ENCODE measurements around the gene USP37.
A peak's percentile ranks its signal among the peaks of the same experiment; 100 is the strongest.

The USP37 gene

DNA sequence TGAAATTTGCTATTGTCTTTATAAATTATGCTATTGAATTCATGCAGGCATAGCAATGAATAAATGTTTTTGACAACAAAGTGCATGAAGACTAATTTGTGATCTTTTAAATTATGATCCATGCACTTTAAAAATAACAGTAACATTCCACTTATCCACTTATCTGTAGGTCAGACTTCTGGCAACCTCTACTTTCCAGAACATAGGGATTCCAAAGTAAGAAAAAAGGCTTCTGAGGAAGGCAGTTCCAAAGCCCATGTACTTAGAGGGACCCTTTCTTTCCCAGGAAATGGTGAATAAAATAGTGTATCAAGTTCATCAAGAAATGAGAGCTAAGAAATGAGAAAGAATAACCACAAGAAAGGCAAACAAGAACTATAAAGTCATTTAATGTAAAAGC is 90.9 kb downstream of the USP37 start:
- DNase-seq (ENCODE audit: low spot score), result no peak

DNA sequence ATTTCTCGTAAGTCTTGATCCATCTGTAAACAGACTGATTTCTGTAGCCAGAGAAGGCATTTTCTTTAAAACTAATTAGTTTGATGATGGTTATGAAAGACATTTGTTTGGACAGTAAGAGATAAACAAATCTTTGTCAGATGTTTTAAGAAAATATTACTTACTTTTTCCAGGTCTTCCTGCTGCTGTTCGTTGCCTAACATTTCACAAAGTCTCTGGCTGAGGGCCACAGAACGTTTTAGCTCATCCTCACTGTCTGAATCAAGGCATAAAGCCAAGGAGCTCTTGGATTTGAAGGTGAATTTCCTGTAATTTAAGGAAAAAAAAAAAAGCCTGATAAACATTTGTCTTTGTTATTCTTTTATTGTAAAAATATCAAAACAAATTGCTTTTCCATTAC is 91.5 kb downstream of the USP37 start:
- no peak for DNase-seq (ENCODE audit: low spot score)

DNA sequence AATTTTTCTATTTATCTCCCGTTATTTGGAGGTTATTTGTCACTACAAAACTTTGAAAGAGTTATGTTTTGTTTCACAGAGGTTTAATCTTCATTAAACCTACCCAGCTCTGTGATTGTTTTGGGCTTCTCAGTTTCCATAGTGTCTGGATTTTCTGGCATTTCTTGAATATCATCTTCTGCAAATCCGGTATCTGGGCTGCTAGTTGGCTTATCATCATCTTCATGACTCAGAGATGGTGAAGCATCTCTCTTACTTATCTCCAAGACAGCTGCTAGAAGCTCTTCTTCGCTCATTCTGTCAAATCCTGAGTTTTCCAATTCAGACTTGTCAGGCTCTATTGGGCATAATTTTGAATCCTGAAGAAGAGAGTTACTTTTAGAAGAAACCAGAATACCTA is 93.6 kb downstream of the USP37 start:
- DNase-seq (ENCODE audit: low spot score), result no peak

DNA sequence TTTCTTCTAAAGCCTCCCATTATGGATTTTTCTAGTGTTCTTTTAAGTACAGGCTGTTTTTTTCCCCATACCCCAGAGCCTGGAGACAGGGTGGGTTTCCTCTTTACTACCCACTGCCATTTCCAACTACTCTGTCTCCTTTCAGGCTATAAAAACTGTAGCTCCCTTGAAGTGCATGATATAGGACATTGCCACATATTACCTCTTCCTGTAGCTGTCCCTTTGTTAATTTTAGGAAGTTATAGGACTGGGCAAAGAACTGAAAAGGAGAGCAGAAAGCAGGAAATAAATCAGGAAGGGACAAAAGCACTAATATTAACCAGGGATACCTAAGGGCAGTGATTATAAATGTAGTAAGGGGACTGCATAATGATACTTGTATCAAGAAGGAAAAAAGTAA is 95.2 kb downstream of the USP37 start:
- no peak for DNase-seq (ENCODE audit: low spot score)

DNA sequence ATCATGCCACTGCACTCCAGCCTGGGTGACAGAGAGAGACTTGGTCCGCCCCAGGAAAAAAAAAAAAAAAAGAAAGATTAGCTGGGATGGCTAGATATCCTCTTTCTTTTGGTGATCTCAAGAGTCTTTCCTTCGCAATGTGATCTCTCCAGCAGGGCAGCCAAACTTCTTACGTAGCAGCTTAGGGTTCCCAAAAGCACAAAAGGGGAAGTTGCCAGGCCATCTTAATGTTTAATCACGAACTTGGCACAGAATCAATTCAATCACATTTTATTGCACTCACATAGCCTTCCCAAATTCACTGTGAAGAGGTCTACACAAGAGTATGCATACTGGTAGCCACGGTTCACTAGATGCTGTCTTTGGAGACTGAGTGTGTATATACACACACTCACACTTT is 96.2 kb downstream of the USP37 start:
- no peak for DNase-seq (ENCODE audit: low spot score)

DNA sequence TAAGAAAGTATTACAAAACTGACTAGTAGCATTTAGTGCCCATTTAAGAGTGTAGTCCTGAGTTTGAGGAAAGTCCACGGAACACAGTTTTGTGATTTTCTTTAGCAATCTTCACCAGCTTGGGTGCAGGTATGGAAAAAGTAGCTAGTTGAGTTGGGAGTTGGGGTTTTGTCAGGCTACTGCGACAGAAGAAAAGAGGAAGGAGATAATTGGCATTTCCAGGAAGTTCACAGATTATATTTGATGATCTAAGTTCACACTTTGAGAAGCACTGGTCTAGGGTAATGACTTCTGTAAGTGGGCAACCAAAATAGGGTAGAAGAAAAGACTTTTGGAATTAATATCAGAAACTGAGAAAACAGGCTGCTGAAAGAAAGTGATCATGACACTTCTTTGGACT is 97.1 kb downstream of the USP37 start:
- DNase-seq (ENCODE audit: low spot score), result no peak

DNA sequence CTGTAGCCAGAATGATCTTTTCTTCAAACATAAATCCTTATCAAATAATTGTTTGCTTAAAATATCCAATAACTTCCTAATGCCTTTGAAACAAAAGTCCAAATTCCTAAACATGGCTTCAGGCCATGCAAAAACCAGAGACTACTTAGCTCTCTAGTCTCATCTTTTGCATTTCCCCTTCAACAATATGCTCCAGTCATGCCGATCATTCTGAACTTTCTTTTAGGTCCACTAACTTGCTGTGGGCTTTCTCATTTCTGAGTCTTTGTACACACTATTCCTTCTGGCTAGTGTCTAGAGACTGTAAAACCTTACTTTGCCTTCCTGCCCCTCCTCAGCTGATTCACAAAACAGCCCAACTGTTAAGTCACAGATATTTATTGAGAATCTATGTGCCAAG is 97.7 kb downstream of the USP37 start:
- DNase-seq (ENCODE audit: low spot score), result no peak

DNA sequence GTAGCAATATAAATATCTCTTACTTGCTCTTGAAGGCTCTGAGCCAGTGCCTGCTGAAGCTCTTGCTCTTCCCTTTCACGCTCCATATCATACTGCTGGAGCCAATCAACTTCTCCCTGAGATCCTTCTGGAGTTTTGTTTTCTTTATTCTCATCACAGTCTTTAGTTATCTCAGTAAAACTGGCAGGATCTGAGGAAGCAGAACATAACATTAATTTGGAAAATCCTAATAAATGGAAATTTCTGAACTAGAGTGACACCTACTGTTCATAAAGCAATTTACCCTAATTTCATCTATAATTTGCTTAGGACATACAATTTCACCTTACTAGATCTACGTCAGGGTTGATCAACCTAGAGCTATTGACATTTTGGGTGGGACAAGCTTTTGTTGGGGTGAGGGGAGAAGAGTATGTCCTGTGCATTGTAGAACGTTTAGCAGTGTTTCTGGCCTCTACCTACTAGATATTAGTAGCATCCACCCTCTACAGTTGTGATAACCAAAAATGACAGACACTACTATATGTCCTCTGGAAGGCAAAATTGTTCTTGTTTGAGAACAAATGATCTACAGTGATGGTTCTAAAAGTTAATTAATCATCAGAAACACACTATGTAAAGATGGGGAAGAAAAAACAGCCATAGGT is 102.0 kb downstream of the USP37 start:
- DNase-seq (ENCODE audit: low spot score), result no peak

DNA sequence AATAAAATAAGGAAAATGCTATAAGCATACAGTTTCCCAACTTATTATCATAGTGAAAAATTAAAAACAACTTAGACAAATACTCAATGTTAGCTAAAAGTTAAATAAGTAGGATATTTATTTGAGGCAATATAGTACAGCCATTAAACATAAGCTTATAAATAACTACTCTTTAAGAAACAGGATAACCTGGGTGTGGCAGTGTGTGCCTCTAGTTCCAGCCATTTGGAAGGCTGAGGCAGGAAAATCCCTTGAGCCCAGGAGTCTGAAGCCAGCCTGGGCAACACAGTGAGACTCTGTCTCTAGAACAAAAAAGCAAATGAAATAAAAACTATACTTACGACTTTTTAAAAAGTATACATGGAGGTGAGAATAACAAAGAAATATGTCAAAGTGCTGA is 109.6 kb downstream of the USP37 start:
- no peak for DNase-seq (ENCODE audit: low spot score)

DNA sequence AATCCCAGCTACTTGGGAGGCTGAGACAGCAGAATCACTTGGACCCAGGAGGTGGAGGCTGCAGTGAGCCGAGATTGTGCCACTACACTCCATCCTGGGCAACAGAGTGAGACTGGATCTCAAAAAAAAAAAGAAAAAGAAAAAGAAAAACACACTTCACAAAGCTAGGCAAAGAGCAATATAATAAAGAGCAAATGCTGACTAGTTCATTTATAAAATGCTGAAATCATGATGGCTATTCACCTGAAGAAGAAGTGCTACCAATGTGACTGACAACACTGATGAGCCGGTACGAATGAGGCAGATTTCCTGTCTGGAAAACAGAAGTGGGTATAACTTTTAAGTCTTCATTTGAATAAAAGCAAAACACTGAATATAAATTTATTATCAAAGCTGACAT is 111.3 kb downstream of the USP37 start:
- no peak for DNase-seq (ENCODE audit: low spot score)

DNA sequence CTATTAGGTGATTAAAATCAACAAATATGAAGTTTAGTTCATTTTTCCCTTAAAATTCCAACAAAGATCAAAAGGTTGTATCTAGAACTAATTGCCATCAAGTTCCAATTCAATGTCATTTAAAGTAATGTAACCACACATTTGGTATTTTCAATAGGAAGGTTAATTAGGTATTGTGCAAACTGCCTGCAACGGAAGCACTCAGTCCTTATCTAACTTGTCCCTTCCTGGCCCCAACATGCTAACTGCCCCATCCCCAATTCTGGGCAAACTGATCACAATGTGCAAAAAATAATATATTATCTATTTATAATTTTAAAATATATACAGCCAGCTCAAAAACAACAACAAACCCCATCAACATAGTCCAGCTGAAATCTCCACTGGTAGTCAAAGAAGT is 116.1 kb downstream of the USP37 start:
- no peak for DNase-seq (ENCODE audit: low spot score)

DNA sequence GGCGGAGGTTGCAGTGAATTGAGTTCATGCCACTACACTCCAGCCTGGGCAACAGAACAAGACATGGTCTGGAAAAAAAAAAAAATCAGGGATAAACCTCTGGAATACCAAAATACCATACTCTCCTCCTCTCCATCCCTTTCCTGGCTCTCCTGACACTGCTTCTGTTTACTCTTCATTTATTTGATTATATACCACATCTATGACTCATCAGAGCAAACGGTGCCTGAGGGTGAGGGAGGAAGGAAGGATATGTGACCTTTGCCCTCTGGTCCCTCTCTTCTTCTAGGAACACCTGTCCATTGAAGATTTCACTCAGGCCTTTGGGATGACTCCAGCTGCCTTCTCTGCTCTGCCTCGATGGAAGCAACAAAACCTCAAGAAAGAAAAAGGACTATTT is 119.2 kb downstream of the USP37 start:
- no peak for DNase-seq (ENCODE audit: low spot score)

DNA sequence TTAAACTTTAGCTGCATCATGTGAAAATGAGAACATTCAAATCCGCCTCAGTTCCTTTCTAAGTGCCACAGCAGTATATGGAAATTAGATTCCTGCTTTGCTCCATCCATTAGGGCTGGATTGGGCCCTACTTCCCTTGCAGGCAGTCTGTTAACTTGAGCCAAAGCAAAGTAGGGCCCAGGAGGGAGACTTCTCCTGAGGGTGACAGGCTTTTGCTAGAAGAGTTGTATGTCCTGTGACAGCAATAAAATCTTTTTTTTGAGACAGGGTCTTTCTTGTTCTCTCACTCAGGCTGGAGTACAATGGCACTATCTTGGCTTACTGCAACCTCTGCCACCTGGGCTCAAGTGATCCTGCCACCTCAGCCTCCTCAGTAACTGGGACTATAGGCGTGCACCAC is 121.1 kb downstream of the USP37 start:
- DNase-seq (ENCODE audit: low spot score), result no peak

DNA sequence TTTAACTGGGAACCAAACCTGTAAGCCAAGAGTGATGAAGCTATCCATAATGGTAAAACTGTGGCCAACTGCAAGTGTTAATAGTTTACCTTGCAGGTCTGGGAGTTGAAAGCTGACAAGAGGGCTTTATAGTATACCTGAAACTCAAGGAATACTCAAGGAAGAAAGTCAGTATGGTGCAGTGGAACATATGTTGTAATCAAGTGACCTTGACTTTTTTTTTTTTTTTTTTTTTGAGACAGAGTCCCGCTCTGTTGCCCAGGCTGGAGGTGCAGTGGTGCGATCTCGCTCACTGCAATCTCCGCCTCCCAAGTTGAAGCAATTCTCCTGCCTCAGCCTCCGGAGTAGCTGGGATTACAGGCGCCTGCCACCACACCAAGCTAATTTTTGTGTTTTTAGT is 121.6 kb downstream of the USP37 start:
- DNase-seq (ENCODE audit: low spot score), result no peak

DNA sequence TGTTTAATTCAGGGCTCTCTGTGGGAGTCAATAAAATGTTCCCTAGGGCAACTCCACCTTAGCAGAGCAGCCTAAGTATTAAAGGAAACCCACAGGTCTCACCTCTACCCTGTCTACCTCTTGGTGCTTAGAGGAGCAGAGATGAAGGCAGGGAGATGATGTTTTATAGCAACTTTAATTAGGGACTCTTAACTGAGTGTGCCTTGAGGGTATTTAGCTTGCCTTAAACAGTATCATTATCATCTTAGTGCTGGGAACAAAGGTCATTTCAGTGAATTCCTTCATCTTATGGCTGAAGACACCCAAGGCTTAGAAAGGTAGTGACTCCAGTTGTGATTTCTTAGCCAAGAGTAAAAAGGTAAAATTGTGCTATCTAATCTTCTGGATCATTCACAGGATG is 122.5 kb downstream of the USP37 start:
- DNase-seq (ENCODE audit: low spot score), result no peak

DNA sequence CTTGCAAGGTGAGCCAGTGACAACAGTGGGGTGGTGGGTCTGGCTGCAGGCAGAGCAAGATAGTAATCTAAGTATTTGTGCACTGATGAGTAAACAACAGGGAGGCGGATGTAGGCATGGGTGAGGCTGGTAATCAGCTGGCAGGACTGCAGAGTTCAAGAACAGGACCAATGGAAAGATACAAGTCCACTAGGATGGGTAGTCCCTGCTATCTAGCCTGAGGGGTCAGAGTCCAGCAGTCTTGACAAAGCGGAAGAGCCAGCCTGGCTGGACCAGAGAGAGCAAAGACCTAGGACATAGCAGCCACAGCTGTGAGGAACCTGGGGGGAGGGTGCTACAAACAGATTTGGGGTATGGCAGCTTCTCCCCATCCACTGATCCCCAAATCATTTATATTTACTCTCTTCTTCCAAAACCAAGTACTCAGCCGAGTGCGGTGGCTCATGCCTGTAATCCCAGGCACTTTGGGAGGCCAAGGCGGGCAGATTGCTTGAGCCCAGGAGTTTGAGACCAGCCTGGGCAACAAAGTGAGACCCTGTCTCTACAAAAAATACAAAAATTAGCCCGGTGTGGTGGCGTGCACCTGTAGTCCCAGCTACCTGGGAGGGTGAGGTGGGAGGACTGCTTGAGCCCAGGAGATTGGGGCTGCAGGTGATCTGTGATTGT is 123.3 kb downstream of the USP37 start:
- DNase-seq (ENCODE audit: low spot score), result peak; percentile 55

DNA sequence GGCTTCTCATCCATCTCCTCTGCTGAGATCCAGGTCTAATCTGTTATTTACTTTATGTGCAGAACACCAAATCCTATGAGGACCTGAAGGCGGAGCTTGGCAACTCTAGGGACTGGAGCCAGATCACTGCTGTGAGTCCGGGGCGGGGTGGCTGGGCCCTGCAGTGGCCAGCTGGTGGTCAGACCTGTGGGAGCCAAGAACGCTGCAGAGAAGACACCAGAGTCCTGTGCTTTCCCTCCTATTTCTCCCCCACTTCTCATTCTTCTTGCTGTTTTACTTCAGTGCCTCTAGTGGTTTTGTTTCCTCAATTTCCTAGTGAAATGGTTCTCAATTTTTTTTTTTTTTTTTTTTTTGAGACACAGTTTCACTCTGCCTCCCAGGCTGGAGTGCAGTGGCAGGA is 129.6 kb downstream of the USP37 start:
- DNase-seq (ENCODE audit: low spot score), result no peak

DNA sequence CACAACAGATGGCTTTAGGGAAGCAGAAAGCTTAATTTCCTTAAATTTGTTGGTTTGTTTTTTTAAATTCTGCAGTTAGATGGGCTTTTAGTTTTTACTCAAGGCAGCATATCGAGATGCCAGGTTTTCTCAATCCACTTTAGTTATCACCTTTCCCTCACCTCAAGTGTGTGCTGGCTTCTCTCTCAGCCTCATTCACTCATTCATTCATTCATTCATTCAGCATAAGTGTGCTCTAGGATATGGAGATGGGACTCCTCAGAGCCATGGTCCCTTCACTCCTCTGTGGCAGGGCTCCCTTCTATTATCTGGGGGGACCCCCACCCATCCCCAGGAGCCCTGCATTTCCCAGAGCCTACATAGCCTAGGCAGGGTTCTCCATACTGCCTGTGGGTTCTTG is 130.2 kb downstream of the USP37 start:
- no peak for DNase-seq (ENCODE audit: low spot score)

DNA sequence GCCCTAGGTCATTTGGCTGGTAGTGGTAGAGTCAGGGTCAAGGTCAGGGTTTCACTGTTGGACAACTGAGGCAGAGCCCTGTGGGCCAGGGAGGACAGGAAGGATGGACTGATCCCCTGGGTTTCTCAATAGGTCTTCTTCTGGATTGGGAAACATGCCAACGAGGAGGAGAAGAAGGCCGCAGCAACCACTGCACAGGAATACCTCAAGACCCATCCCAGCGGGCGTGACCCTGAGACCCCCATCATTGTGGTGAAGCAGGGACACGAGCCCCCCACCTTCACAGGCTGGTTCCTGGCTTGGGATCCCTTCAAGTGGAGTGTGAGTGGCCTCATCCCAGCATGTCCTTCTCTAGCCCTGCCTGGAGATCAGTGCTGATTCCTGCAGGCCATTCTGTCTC is 131.2 kb downstream of the USP37 start:
- DNase-seq (ENCODE audit: low spot score), result no peak

DNA sequence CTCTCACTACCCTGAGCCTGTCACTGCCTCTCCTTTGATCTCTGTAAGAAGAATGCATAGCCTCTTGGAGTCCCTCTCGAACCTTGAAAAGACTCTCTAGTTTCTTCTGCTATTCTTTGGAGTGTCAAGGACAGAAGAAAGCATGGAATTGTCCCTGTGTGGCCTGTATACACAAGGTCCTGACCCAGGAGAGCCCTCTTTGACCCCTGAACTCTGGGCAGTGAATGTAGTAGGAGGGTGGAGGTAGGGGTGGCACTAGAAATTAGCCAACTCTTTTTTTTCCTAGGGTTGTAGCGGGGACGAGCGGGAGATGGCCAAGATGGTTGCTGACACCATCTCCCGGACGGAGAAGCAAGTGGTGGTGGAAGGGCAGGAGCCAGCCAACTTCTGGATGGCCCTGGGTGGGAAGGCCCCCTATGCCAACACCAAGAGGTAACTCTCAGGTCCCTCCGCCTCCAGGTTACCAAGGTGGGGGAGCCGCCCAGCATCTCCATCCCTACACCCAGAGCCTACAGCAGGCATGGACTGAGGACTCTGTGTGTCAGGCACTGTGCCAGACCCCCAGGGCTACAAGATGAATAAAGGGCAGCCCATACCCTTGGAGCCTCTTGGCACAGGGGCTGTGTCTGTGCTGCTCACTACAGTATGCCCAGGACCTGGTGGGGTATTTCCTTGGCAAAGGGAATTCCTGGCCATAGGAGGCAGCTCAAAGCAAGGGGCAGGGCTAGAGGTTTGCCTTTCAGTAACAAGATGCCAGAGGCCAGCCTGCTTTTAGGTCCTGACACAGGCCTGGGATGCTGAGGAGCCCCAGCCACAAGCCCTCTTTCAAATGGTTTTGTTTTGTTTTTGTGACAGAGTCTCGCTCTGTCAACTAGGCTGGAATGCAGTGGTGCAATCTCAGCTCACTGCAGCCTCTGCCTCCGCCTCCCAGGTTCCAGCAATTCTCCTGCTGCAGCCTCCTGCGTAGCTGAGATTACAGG is 132.9 kb downstream of the USP37 start:
- no peak for DNase-seq (ENCODE audit: low spot score)

DNA sequence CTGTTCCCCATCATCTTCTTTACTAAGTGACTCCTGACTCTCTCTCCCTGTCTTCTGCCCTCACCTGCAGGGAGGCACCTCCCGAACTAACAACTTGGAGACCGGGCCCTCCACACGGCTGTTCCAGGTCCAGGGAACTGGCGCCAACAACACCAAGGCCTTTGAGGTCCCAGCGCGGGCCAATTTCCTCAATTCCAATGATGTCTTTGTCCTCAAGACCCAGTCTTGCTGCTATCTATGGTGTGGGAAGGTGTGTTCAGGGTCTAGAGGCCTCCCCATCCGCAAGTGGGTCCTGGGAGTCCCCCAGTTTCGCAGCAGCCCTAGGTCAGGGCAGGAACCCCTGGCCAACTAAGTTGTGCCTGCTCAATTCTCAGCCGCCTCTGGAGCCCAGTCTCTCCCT is 133.7 kb downstream of the USP37 start:
- no peak for DNase-seq (ENCODE audit: low spot score)

DNA sequence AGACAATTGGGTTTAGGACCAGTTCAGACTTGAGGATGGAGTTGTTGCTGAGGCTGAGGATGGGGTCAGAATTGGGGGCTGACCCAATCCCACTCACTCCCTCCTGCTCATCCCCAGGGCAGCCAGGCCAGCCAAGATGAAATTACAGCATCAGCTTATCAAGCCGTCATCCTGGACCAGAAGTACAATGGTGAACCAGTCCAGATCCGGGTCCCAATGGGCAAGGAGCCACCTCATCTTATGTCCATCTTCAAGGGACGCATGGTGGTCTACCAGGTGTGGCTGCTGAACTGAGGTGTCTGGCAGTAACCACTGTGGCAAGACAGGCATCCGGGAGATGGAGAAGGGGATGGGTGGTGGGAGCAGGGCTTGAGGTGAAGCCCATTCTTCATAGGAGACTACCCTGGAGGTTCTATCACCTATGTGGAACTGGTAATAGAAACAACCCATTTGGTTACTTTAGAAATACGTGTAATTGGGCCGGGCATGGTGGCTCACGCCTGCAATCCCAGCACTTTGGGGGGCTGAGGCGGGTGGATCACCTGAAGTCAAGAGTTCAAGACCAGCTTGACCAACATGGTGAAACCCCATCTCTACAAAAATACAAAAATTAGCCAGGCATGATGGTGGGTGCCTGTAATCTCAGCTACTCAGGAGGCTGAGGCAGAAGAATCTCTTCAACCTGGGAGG is 135.3 kb downstream of the USP37 start:
- DNase-seq (ENCODE audit: low spot score), result no peak

DNA sequence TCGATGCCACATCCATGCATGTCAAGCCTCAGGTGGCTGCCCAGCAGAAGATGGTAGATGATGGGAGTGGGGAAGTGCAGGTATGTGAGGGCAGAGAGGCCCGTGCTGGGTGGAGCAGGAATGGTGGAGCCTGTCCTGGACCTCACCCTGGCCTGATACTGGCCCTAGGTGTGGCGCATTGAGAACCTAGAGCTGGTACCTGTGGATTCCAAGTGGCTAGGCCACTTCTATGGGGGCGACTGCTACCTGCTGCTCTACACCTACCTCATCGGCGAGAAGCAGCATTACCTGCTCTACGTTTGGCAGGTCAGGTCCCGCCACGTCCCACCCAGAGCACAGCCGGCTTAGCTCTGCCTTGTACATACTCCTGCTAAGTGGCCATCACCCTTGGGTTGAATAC is 136.3 kb downstream of the USP37 start:
- no peak for DNase-seq (ENCODE audit: low spot score)
